HPDE6-E6E7 (cell line): ENCODE data around the gene CHTF18.
"Not testable (repeated sequence)": the region's sequence is repeated elsewhere in the genome, so short reads cannot be mapped to it uniquely, and the experiment has no call there.

Source experiments
- DNase-seq: peaks from one replicate; pipeline ENCODE4 v3.0.0; 2011; ENCODE audit warnings: missing footprints; ENCODE audit errors: extremely low spot score

Gene CHTF18

GRCh38 chr16:788399-789126 lies at the start of gene CHTF18:
CHTF18 (plus strand) TSS chr16:788620; CDS start chr16:788685, 65 bp downstream.
- peak; percentile 92 for DNase-seq

- DNase-seq = no peak
Measured at GRCh38 chr16:739560-740458, 48.6 kb upstream of the CHTF18 start.

- no peak for DNase-seq
Measured at GRCh38 chr16:740459-740763, 48.0 kb upstream of the CHTF18 start.

DNA sequence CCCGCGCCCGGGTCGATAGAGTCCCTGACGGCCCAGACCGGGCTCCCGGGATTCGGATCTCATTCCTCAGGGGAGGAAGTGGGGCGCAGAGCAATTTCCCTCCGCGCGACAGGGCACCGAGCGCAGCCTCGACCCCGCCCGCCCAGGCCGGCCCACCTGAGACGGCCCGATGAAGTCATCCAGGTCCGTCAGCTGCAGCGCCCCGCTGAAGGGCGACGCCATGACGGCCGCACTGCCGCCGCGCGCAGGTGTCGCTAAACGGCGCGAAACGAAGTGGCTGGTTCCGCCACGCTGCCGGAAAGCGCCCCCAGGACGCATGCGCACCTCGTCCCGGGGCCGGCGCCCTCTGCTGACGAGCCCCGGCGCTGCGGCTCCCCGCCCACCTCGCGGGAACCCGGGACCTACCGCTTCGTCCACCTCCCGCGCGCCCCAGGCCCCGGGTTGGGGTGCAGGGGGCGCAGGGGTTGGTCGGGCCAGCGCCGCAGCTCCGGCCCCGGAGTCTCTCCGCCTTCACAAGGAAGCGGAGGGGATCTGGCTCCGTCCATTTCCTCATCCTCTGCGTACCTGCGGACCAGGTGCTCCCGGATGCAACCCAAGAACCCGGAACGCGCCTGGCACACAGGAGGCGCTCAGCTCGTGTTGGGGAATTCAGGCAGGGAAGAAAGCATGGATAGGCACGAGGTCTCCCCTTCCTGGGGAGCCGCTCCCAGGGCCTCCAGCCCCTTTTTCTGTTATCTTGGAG lies 47.5 kb upstream of the CHTF18 start, which contains the start of gene CIAO3:
CIAO3 (minus strand) TSS at position 234 of the 742 bp plus-strand sequence; CDS start at position 222, 12 bp downstream.
- peak; percentile 76 for DNase-seq

DNA sequence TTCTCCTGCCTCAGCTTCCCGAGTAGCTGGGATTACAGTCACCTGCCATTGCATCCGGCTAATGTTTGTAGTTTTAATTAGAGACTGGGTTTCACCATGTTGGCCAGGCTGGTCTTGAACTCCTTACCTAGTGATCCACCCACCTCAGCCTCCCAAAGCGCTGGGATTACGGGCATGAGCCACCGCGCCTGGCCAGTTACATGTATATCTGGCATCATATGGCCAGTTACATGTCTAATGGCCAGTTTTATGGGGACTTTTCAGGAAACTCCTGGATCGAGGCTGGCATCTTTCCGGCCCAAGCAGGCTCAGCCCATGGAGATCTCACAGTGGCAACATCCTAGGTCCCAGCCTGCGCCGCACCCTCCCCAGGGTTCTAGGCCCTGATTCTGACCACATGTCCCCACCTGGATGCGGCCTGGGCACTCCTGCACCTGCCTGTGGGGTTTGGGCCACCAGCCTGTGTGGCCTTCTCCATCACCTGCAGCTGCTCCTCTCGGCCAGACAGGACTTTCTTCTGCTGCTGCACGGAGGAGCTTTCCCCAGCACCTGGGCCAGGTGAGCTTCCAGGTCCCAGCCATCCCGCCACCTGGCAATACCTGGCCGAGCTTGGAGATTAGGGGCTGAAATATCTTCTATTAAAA lies 46.3 kb upstream of the CHTF18 start:
- no peak for DNase-seq

GRCh38 chr16:742894-743293 lies 45.5 kb upstream of the CHTF18 start:
- not testable (repeated sequence) for DNase-seq

DNA sequence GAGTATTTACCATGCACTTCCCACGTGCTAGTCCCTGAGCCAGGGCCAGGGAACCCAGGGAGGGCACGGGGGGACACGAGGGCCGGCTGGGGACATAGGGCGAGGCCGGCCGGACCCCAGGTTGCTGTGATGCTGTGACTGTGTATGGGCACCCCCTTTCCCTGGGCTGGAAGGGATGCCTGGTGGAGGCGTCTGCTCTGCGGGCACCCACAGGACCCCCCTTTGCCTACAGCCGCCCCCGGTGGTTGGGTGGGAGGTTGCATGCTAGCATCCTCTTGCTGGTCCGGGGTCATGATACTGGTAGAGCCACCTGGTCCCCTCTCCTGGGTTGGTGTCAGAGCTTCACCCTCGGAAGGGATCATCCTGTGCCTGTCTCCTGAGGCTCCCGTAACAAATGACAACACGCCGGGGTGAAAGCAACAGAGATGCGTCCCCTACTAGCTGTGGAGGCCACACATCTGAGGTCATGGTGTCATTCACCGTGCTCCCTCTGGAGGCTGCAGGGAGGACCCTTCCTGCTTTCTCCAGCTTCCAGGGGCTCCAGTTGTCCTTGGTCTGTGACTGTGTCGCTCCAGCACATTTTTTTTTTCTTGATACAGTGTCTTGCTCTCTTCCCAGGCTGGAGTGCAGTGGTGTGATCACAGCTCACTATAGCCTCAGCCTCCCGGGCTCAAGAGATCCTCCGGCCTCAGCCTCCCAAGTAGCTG lies 44.5 kb upstream of the CHTF18 start:
- no peak for DNase-seq

DNA sequence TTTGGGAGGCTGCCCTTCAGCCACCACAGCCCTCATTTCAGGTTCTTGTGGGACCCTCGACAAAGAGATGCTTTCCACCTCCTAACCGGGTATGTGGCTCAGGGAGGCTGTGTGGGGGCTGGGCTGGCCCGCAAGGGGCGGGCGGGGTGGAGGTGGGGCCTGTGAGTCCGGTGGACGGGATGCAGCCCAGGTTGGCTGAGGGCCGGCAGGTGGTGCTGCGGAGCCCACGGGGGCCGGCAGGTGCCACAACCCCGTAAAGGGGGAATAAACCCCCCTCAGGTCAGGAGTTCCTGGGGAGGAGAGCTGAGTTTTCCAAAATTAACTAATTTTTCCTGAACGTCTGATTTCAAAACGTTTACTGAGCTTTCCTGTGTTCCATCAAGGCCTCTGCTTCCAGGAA lies 42.7 kb upstream of the CHTF18 start:
- DNase-seq = peak; percentile 58

DNA sequence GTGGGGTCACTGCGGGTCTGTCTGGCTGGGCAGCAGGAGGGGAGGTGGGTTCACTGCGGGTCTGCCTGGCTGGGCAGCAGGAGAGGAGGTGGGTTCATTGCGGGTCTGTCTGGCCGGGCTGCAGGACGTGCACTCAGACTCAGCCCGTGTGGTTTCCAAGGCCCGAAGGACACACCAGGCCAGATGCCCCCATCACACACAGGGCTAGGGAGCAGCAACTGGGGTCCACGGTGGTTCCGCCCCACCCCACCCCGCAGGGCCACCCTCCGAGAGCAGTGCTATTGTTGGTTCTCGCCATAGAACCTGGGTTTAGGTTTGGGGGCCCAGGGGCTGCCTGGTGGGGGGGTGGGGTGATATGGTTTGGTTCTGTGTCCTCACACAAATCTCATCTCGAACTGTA lies 41.8 kb upstream of the CHTF18 start:
- no peak for DNase-seq

DNA sequence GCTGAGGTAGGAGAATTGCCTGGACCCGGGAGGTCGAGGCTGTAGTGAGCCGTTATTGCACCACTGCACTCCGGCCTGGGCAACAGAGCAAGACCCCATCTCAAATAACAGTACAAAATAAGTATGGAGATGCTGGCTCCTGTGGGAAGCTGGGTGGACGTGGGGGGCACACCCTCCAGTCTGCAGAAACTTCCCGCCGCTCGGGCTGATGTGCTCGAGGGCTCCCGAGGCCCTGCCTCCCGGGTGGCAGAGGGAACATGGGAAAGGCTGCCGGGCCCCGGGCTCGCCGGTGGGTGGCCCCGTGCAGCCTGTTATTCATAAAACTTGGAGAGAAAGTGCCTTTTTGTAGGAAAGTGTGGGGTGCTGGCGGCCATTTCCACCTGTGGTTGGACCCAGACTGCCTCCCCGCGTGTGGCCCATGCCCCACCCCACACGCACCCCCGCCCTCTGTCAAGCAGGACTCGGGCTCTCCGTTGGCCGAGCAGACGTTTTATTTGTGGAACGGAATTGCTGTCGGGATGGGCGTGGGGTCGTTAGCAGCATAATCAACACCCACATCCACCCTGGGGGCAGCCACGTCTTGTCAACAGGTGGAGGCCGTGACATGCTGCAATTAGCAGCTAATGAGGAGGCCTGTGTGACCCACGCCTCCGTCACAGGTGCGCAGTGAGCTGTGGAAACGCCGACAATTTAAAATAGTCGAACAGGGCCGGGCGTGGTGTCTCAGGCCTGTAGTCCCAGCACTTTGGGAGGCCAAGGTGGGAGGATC lies 40.3 kb upstream of the CHTF18 start:
- no peak for DNase-seq

- DNase-seq = no peak
Measured at GRCh38 chr16:749010-749409, 39.4 kb upstream of the CHTF18 start.

DNA sequence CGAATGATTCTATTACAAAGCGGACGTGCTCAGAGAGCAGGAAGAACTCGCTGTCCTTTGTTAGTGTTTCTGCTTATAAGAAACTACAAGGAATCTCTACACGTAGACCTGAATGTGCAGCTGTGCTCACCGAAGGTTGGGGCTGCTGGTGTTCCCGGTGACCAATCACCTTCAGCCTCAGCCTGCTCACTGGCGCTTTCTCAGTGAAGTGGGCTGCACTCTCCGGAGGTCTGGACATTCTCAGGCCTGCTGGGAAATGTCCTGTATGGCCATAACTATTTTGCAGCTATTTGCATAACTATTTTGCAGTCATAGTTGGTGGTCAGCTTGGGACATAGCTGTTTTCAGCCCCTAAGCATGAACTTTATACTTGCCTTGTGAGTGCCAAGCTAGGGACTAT lies 37.9 kb upstream of the CHTF18 start:
- no peak for DNase-seq

DNA sequence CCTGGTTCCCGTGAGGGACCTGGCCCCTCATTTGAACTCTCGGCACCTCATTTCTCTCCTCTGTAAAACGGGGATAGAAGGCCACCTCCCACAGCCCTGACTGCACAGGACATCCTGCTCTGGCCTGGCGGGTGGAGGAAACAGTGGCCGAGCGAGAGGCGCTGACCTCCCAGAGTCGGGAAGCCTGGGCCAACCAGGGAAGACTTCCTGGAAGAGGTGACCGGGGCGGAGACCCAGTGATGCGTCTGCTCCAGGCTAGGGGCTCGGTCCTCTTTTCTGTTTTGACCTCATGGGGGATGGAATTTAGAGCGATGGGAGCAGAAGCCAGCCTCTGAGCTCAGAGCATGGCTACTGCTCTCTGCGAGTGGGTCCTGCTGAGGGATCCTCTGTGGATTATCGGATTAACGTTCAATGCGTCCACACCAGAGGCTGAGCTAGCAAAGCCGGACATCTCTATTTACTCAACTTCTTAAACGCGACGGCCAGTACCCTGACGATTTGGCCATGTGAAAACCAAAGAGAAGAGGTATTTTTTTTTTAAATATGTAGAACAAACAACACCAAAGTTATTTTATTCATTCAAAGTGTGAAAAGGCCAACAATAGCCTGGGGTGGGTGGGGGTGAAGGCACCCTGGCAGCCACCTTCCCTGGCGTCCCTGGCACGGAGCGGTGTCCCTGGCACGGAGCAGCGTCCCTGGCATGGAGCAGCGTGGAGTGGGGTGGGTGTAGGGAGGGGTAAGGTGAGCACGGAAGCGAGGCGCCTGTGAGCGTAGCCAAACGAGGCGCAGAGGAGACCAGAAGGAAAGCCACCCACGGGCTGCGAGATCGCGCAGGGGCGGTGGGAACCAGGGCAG lies 37.0 kb upstream of the CHTF18 start:
- DNase-seq = no peak

DNA sequence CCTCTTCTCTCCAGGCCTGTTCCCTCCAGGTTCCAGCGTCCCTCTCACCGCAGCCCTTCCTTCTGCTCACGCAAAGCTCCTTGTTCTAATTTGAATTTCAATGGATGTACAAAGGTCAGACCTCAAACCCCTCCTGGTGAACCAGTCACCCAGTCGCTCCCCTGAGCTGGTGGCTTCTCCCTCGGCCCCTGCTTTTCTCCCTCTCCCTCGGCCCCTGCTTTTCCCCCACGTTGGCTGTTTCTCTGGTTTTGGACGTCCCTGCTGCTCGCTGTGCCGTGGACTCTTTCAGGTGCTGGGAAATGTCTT lies 36.5 kb upstream of the CHTF18 start:
- DNase-seq = no peak

- DNase-seq = not testable (repeated sequence)
Measured at GRCh38 chr16:754121-754607, 34.3 kb upstream of the CHTF18 start.

DNA sequence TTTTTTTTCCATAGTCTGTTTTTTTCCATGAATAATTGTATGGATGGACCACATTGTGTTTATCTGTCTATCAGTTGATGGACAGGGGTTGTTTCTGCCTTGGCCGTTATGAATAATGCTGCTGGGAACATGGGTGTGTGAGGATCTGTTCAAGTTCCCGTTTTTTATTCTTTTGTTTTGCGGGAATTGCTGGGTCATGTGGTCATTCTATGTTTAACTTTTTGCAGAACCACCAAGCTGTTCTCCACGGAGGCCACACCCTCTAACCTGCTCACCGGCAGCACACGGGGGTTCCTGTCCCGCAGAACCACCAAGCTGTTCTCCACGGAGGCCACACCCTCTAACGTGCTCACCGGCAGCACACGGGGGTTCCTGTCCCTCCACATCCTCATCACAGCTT lies 33.8 kb upstream of the CHTF18 start:
- DNase-seq = no peak

GRCh38 chr16:756428-756827 lies 32.0 kb upstream of the CHTF18 start:
- no peak for DNase-seq

DNA sequence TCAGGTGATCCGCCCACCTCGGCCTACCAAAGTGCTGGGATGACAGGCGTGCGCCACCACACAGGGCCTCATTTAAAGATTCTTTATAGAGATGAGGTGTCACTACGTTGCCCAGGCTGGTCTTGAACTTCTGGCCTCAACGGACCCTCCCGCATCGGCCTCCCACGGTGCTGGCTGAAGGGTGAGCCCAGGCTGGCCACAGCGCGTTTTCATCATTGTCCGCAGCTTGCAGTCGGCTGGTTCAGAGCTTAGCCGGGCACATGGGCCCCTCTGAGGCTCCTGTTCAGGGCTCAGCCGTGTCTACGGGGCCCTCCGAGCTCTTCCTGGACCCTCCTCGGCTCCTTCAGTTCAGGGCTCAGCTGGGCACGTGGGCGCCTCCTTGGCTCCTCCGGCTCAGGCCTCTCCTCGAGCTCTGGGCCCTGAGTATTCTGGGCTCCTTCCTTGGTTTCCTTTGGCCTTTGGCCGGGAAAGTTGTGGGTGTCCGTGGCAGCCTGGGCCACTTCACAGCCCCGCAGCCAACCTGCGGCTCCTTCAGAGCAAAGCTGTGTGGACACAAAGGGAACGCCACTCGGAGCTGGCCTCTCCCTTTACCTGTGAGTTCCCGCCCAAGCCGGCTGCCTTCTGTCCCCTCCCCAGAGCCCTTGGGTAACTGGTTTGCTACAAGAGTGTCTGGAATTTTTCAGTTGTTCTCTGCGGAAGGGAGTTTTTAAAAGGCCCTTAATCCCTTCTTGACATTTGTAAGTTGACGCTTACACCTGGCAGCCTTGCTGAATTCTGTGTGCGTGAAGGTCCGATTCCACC lies 29.1 kb upstream of the CHTF18 start:
- DNase-seq = no peak

- no peak for DNase-seq
Measured at GRCh38 chr16:760065-760464, 28.4 kb upstream of the CHTF18 start.
